HEK293 (cell line): ENCODE data around the gene CSK.

Experiments used
- ATF2 ChIP-seq: fragments of 450-650 bp; formaldehyde crosslinking; IDR thresholded peaks from 2 replicates; pipeline ENCODE4 v1.5.1; 2016; ENCODE audit warnings: missing biosample characterization, missing genetic modification characterization, low read depth
- GLIS1 ChIP-seq: fragments of 450-650 bp; formaldehyde crosslinking; IDR thresholded peaks from 2 replicates; pipeline ENCODE4 v1.5.1; 2016; ENCODE audit warnings: missing biosample characterization, missing genetic modification characterization
- KLF17 ChIP-seq: fragments of 450-650 bp; formaldehyde crosslinking; IDR thresholded peaks from 2 replicates; pipeline ENCODE4 v1.5.1; 2016; ENCODE audit warnings: missing biosample characterization, missing genetic modification characterization
- KLF8 ChIP-seq: fragments of 450-650 bp; formaldehyde crosslinking; IDR thresholded peaks from 2 replicates; pipeline ENCODE4 v1.5.1; 2016; ENCODE audit warnings: missing biosample characterization, missing genetic modification characterization
- PRDM1 ChIP-seq: fragments of 450-650 bp; formaldehyde crosslinking; IDR thresholded peaks from 2 replicates; pipeline ENCODE4; 2016; ENCODE audit warnings: missing biosample characterization, missing genetic modification characterization
- SALL2 ChIP-seq: fragments of 450-650 bp; formaldehyde crosslinking; IDR thresholded peaks from 2 replicates; pipeline ENCODE4 v1.5.0; 2017; ENCODE audit warnings: missing biosample characterization, mild to moderate bottlenecking, missing genetic modification characterization, borderline replicate concordance
- SETDB1 ChIP-seq: IDR thresholded peaks from one replicate; pipeline ENCODE4 v1.6.1; 2017; ENCODE audit warnings: mild to moderate bottlenecking, low read length, moderate library complexity, mixed read lengths; ENCODE audit not compliant: insufficient read length
- ZBTB21 ChIP-seq: fragments of 450-650 bp; formaldehyde crosslinking; IDR thresholded peaks from 2 replicates; pipeline ENCODE4 v1.5.1; 2017; ENCODE audit warnings: missing biosample characterization, missing genetic modification characterization
- ZBTB8A ChIP-seq: fragments of 450-650 bp; formaldehyde crosslinking; IDR thresholded peaks from 2 replicates; pipeline ENCODE4 v1.5.1; 2016; ENCODE audit warnings: missing biosample characterization, missing genetic modification characterization
- ZEB2 ChIP-seq: fragments of 450-650 bp; formaldehyde crosslinking; IDR thresholded peaks from 2 replicates; pipeline ENCODE4 v1.5.1; 2016; ENCODE audit warnings: missing biosample characterization, missing genetic modification characterization
- ZNF114 ChIP-seq: fragments of 450-650 bp; formaldehyde crosslinking; IDR thresholded peaks from 2 replicates; pipeline ENCODE4 v1.5.0; 2017; ENCODE audit warnings: missing biosample characterization, missing genetic modification characterization
- ZNF155 ChIP-seq: fragments of 450-650 bp; formaldehyde crosslinking; IDR thresholded peaks from 2 replicates; pipeline ENCODE4 v1.5.1; 2016; ENCODE audit warnings: missing biosample characterization, missing genetic modification characterization
- ZNF2 ChIP-seq: fragments of 450-650 bp; formaldehyde crosslinking; IDR thresholded peaks from 2 replicates; pipeline ENCODE4 v1.5.1; 2016; ENCODE audit warnings: missing biosample characterization, missing genetic modification characterization
- ZNF211 ChIP-seq: fragments of 450-650 bp; formaldehyde crosslinking; IDR thresholded peaks from 2 replicates; pipeline ENCODE4 v1.5.1; 2016; ENCODE audit warnings: low read depth, missing biosample characterization, missing genetic modification characterization
- ZNF248 ChIP-seq: fragments of 450-650 bp; formaldehyde crosslinking; IDR thresholded peaks from 2 replicates; pipeline ENCODE4 v1.5.1; 2017; ENCODE audit warnings: missing biosample characterization, missing genetic modification characterization
- ZNF311 ChIP-seq: fragments of 450-650 bp; formaldehyde crosslinking; IDR thresholded peaks from 2 replicates; pipeline ENCODE4 v1.5.1; 2017; ENCODE audit warnings: missing biosample characterization, missing genetic modification characterization, borderline replicate concordance
- ZNF335 ChIP-seq: fragments of 450-650 bp; formaldehyde crosslinking; conservative IDR thresholded peaks from 2 replicates; pipeline ENCODE4 v1.5.1; 2016; ENCODE audit warnings: missing biosample characterization, missing genetic modification characterization
- ZNF366 ChIP-seq: fragments of 450-650 bp; formaldehyde crosslinking; conservative IDR thresholded peaks from 2 replicates; pipeline ENCODE4 v1.5.1; 2016; ENCODE audit warnings: missing biosample characterization, missing genetic modification characterization
- ZNF416 ChIP-seq: fragments of 450-650 bp; formaldehyde crosslinking; IDR thresholded peaks from 2 replicates; pipeline ENCODE4 v1.5.1; 2016; ENCODE audit warnings: missing biosample characterization, missing genetic modification characterization
- ZNF513 ChIP-seq: fragments of 450-650 bp; IDR thresholded peaks from 2 replicates; pipeline ENCODE4 v1.5.1; 2018; ENCODE audit warnings: missing biosample characterization, missing genetic modification characterization
- ZNF514 ChIP-seq: fragments of 450-650 bp; formaldehyde crosslinking; IDR thresholded peaks from 2 replicates; pipeline ENCODE4 v1.5.1; 2016; ENCODE audit warnings: missing biosample characterization, missing genetic modification characterization
- ZNF544 ChIP-seq: fragments of 450-650 bp; formaldehyde crosslinking; IDR thresholded peaks from 2 replicates; pipeline ENCODE4 v1.5.0; 2017; ENCODE audit warnings: missing biosample characterization, missing genetic modification characterization
- ZNF660 ChIP-seq: fragments of 450-650 bp; IDR thresholded peaks from 2 replicates; pipeline ENCODE4 v1.5.1; 2018; ENCODE audit warnings: missing biosample characterization, mild to moderate bottlenecking, missing genetic modification characterization
- ZNF785 ChIP-seq: fragments of 450-650 bp; formaldehyde crosslinking; IDR thresholded peaks from 2 replicates; pipeline ENCODE4 v1.5.1; 2016; ENCODE audit warnings: missing biosample characterization, missing genetic modification characterization
- ZSCAN4 ChIP-seq: fragments of 450-650 bp; formaldehyde crosslinking; IDR thresholded peaks from 2 replicates; pipeline ENCODE4 v1.5.1; 2017; ENCODE audit warnings: missing biosample characterization, missing genetic modification characterization
- TF ChIP-seq, protein P1 (sequence below): fragments of 450-650 bp; formaldehyde crosslinking; IDR thresholded peaks from 2 replicates; pipeline ENCODE4 v1.5.1; 2017; ENCODE audit warnings: missing biosample characterization, missing genetic modification characterization
- TF ChIP-seq, protein P2 (sequence below): fragments of 450-650 bp; formaldehyde crosslinking; IDR thresholded peaks from 2 replicates; pipeline ENCODE4 v1.5.1; 2016; ENCODE audit warnings: missing biosample characterization, missing genetic modification characterization
- TF ChIP-seq, protein P3 (sequence below): fragments of 450-650 bp; formaldehyde crosslinking; IDR thresholded peaks from 2 replicates; pipeline ENCODE4 v1.5.1; 2016; ENCODE audit warnings: missing biosample characterization, missing genetic modification characterization
- TF ChIP-seq, protein P4 (sequence below): fragments of 450-650 bp; formaldehyde crosslinking; IDR thresholded peaks from 2 replicates; pipeline ENCODE4 v1.5.1; 2016; ENCODE audit warnings: missing biosample characterization, missing genetic modification characterization

The CSK gene

DNA sequence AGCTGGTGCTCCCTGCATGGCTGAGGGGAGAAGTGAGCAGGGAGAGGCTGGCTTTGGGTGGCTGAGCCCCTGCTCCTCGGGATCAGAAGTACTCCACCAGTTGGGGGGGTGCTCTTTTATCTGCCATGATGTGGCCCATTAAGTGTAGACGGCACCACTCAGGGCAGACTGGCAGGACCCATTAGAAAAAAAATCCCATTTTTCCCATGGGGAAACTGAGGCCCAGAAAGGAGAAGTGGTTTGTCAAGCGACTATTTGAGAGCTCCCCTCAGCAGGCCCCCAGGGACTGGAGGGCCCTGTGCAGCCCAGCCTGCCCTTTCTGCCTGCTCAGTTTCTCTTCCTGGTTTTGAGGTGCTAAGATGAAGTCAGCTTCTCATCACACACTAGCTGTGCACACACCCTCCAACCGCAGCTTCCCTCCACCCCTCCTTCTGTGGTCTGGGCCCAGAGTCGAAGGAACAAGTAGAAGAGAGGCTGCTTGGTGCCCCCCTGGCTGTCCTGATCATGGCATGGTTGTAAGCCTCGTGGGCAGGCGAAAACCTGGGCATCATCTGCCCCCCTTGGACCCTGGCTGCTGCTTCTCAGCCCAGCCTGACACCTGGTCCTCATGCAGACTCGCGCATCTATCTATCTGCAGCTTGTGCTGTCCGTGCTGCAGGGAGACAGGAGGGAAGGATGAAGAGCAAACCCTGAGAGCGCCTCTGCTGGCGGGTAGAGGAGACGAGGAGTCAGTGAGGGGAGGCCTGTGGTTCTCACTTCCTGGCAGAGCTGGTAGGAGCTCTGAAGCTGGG lies 5.6 kb downstream of the CSK start (continued):
- TF ChIP-seq ZSCAN4 (tag by site-specific recombination) (peak; percentile 65; the same call in 1 of the 2 replicates), KLF8 (tag by site-specific recombination) (peak; percentile 67; the same call in 1 of the 2 replicates), ZNF544 (tag by site-specific recombination) (no peak), ZNF416 (tag by site-specific recombination) (no peak), ZNF785 (tag by site-specific recombination) (no peak), PRDM1 (tag by site-specific recombination) (no peak), ZNF155 (no peak), SALL2 (no peak), ZNF514 (no peak), ZNF660 (tag by site-specific recombination) (peak; percentile 70), KLF17 (peak; percentile 59; the same call in 1 of the 2 replicates), ZEB2 (tag by site-specific recombination) (peak; percentile 76), GLIS1 (tag by site-specific recombination) (peak; percentile 50; the same call in 1 of the 2 replicates), ZNF311 (tag by site-specific recombination) (no peak), SETDB1 (no peak), ZNF366 (tag by site-specific recombination) (peak; percentile 98), ZNF211 (tag by site-specific recombination) (no peak), ZNF335 (peak; percentile 99), ZNF114 (no peak), ATF2 (tag by site-specific recombination) (no peak), ZNF513 (peak; percentile 83), ZBTB21 (tag by site-specific recombination) (no peak), ZNF2 (peak; percentile 89), ZBTB8A (tag by site-specific recombination) (0 out of 2 replicates have a peak, but pooled peaks have one; percentile 43), ZNF248 (tag by site-specific recombination) (no peak)
- TF ChIP-seq, protein P1, sequence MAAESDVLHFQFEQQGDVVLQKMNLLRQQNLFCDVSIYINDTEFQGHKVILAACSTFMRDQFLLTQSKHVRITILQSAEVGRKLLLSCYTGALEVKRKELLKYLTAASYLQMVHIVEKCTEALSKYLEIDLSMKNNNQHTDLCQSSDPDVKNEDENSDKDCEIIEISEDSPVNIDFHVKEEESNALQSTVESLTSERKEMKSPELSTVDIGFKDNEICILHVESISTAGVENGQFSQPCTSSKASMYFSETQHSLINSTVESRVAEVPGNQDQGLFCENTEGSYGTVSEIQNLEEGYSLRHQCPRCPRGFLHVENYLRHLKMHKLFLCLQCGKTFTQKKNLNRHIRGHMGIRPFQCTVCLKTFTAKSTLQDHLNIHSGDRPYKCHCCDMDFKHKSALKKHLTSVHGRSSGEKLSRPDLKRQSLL (tag by site-specific recombination) = no peak
- TF ChIP-seq, protein P2, sequence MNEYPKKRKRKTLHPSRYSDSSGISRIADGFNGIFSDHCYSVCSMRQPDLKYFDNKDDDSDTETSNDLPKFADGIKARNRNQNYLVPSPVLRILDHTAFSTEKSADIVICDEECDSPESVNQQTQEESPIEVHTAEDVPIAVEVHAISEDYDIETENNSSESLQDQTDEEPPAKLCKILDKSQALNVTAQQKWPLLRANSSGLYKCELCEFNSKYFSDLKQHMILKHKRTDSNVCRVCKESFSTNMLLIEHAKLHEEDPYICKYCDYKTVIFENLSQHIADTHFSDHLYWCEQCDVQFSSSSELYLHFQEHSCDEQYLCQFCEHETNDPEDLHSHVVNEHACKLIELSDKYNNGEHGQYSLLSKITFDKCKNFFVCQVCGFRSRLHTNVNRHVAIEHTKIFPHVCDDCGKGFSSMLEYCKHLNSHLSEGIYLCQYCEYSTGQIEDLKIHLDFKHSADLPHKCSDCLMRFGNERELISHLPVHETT (tag by site-specific recombination) = no peak
- TF ChIP-seq, protein P3, sequence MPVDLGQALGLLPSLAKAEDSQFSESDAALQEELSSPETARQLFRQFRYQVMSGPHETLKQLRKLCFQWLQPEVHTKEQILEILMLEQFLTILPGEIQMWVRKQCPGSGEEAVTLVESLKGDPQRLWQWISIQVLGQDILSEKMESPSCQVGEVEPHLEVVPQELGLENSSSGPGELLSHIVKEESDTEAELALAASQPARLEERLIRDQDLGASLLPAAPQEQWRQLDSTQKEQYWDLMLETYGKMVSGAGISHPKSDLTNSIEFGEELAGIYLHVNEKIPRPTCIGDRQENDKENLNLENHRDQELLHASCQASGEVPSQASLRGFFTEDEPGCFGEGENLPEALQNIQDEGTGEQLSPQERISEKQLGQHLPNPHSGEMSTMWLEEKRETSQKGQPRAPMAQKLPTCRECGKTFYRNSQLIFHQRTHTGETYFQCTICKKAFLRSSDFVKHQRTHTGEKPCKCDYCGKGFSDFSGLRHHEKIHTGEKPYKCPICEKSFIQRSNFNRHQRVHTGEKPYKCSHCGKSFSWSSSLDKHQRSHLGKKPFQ = no peak
- TF ChIP-seq, protein P4, sequence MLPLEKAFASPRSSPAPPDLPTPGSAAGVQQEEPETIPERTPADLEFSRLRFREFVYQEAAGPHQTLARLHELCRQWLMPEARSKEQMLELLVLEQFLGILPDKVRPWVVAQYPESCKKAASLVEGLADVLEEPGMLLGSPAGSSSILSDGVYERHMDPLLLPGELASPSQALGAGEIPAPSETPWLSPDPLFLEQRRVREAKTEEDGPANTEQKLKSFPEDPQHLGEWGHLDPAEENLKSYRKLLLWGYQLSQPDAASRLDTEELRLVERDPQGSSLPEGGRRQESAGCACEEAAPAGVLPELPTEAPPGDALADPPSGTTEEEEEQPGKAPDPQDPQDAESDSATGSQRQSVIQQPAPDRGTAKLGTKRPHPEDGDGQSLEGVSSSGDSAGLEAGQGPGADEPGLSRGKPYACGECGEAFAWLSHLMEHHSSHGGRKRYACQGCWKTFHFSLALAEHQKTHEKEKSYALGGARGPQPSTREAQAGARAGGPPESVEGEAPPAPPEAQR = no peak
